ENCODE results near the gene CLDN8.
A peak's percentile ranks its signal among the peaks of the same experiment; 100 is the strongest.

The CLDN8 gene

DNA sequence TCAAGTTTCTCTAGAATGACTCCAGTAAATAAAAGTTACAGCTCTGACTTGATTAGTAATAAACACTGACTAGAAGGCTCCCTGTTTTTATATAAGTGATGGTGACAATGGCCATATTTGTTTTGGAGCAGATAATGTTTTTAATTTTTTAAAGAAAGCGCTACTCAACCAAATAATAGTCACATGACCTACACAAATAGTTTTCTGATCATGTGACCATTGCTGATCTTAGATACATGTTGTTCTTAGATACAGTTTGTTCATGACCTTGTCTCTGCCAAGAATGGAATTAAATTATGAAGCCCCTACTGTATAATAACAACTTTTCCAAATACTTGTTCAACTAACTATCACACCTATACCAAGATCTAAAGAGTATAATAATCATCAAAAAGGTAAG lies 22.3 kb upstream of the CLDN8 start:
- Histone ChIP-seq H3K27ac (ENCODE audit: low read depth, low read length) (no peak overlapping the region), H3K27me3 (ENCODE audit: control insufficient read depth in 5 of 5, insufficient read depth in 4 of 5, low read length in 5 of 5) (no peaks in the 10 kb centered on the region), H3K36me3 (ENCODE audit: control insufficient read depth in 5 of 5, insufficient read depth in 5 of 5, low read length in 5 of 5) (no peaks in the 10 kb centered on the region), H3K4me1 (ENCODE audit: control insufficient read depth in 5 of 5, insufficient read depth in 5 of 5, low read length in 5 of 5) (no peaks in the 10 kb centered on the region), H3K9me3 (ENCODE audit: control insufficient read depth in 5 of 5, low read length in 5 of 5) (no peaks in the 10 kb centered on the region), H3K4me3 (ENCODE audit: low read depth in 1 of 5, low read length in 5 of 5) (no peak overlapping the region), H3K9ac (ENCODE audit: low read length in 5 of 5) (no peak overlapping the region)

DNA sequence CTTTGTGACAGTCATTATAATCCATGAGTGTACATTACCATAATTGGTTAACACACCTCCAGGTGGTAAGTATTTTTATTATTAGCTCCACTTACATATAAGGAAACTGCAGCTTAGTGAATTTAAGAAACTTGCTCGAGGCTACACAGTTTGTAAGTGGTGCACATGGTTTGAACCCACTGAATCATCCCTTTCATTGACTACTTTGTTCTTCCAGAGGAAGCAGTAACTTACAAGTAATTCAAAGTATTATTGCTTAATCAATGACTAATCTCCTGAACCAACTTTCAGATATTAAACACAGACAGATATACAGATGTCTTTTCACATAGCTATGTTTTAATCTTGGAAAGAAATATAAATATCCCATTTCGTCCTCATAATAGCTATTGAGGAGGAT lies 18.7 kb upstream of the CLDN8 start:
- H3K4me1 ChIP-seq (ENCODE audit: control insufficient read depth in 5 of 5, insufficient read depth in 5 of 5, low read length in 5 of 5), result no peaks in the 10 kb centered on the region
- no peak overlapping the region for H3K27ac ChIP-seq (ENCODE audit: low read depth, low read length)
- H3K9me3 ChIP-seq (ENCODE audit: control insufficient read depth in 5 of 5, low read length in 5 of 5), result no peaks in the 10 kb centered on the region
- H3K36me3 ChIP-seq (ENCODE audit: control insufficient read depth in 5 of 5, insufficient read depth in 5 of 5, low read length in 5 of 5), result no peaks in the 10 kb centered on the region
- H3K4me3 ChIP-seq (ENCODE audit: low read depth in 1 of 5, low read length in 5 of 5), result no peak overlapping the region
- no peaks in the 10 kb centered on the region for H3K27me3 ChIP-seq (ENCODE audit: control insufficient read depth in 5 of 5, insufficient read depth in 4 of 5, low read length in 5 of 5)
- no peak overlapping the region for H3K9ac ChIP-seq (ENCODE audit: low read length in 5 of 5)

DNA sequence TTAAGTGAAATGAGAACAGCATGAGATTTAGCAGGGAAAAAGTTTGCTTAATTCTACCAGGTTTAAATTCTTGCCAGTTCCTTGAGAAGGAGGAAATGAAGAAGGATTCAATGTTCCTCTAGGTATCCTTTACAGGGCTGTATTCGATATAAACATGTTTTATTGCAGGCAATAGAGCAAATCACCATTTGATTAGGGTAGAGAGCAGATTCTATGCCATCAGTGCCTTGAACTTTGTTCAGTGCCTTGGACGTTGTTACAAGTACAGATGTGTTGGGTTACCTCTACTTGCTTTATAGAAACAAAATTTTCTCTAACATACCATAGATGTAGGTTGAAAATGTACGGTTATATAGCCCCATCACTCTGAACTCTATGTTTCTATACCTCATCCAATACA lies 18.2 kb upstream of the CLDN8 start:
- Histone ChIP-seq H3K4me1 (ENCODE audit: control insufficient read depth in 5 of 5, insufficient read depth in 5 of 5, low read length in 5 of 5) (no peaks in the 10 kb centered on the region), H3K9me3 (ENCODE audit: control insufficient read depth in 5 of 5, low read length in 5 of 5) (no peaks in the 10 kb centered on the region), H3K9ac (ENCODE audit: low read length in 5 of 5) (no peak overlapping the region), H3K36me3 (ENCODE audit: control insufficient read depth in 5 of 5, insufficient read depth in 5 of 5, low read length in 5 of 5) (no peaks in the 10 kb centered on the region), H3K27ac (ENCODE audit: low read depth, low read length) (peak overlapping the region; percentile 7), H3K27me3 (ENCODE audit: control insufficient read depth in 5 of 5, insufficient read depth in 4 of 5, low read length in 5 of 5) (no peaks in the 10 kb centered on the region), H3K4me3 (ENCODE audit: low read depth in 1 of 5, low read length in 5 of 5) (no peak overlapping the region)

DNA sequence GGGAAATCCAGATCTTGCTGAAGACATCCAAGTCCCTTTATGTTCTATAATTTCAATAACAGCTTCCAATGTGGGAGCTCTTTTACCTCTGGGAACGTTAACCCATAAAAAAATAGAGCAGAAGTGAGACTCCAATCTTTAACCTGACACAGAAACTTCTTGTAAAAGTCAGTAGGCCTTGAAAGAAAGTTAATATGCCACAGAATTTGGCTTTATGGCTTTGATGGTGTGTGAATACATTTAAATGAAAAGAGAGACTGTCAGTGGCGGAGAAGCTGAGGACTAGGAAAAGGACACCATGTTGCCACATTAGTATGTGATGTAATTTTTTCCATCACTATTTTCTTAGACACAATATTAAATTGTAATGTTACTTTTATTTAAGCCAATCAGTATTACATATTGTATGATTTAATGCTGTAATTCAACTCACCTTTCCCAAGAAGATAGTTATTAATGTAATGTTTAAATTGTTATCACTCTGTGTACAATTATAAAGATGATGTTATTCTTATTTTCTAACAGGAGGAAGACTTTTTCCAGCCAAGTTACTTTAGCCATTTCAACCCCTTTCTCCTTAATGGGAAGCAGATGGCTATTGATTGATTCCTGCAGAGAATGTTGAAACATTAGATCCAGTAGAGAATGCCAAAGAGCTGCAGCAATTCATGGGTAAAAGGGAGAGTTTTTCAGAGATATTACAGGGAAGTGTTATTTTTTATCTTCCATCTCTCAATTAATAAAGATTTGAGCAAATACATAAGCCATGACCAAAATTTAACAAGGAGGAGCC lies 17.5 kb upstream of the CLDN8 start:
- Histone ChIP-seq H3K9ac (ENCODE audit: low read length in 5 of 5) (no peak overlapping the region), H3K36me3 (ENCODE audit: control insufficient read depth in 5 of 5, insufficient read depth in 5 of 5, low read length in 5 of 5) (no peaks in the 10 kb centered on the region), H3K4me1 (ENCODE audit: control insufficient read depth in 5 of 5, insufficient read depth in 5 of 5, low read length in 5 of 5) (no peaks in the 10 kb centered on the region), H3K9me3 (ENCODE audit: control insufficient read depth in 5 of 5, low read length in 5 of 5) (no peaks in the 10 kb centered on the region), H3K27ac (ENCODE audit: low read depth, low read length) (peak overlapping the region; percentile 7), H3K27me3 (ENCODE audit: control insufficient read depth in 5 of 5, insufficient read depth in 4 of 5, low read length in 5 of 5) (no peaks in the 10 kb centered on the region), H3K4me3 (ENCODE audit: low read depth in 1 of 5, low read length in 5 of 5) (no peak overlapping the region)

DNA sequence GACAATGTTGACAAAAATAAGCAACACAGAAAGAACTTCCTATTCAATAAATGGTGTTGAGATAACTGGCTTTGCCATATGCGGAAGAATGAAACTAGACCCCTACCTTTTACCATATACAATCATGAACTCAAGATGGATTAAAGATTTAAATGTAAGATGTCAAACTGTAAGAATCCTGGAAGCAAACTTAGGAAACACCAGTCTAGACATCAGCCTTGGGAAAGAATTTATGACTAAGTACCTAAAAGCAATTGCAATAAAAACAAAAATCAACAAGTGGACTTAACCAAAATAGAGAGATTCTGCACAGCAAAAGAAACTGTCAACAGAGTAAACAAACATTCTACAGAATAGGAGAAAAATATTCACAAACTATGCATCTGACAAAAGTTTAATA lies 16.1 kb upstream of the CLDN8 start:
- H3K36me3 ChIP-seq (ENCODE audit: control insufficient read depth in 5 of 5, insufficient read depth in 5 of 5, low read length in 5 of 5), result no peaks in the 10 kb centered on the region
- H3K9me3 ChIP-seq (ENCODE audit: control insufficient read depth in 5 of 5, low read length in 5 of 5), result peaks cover 0 to 3% (median 0%) of the 10 kb centered on the region in 5 donors
- no peak overlapping the region for H3K27ac ChIP-seq (ENCODE audit: low read depth, low read length)
- peaks cover 5 to 12% (median 11%) of the 10 kb centered on the region in 5 donors for H3K4me1 ChIP-seq (ENCODE audit: control insufficient read depth in 5 of 5, insufficient read depth in 5 of 5, low read length in 5 of 5)
- no peaks in the 10 kb centered on the region for H3K27me3 ChIP-seq (ENCODE audit: control insufficient read depth in 5 of 5, insufficient read depth in 4 of 5, low read length in 5 of 5)
- H3K9ac ChIP-seq (ENCODE audit: low read length in 5 of 5), result no peak overlapping the region
- no peak overlapping the region for H3K4me3 ChIP-seq (ENCODE audit: low read depth in 1 of 5, low read length in 5 of 5)

DNA sequence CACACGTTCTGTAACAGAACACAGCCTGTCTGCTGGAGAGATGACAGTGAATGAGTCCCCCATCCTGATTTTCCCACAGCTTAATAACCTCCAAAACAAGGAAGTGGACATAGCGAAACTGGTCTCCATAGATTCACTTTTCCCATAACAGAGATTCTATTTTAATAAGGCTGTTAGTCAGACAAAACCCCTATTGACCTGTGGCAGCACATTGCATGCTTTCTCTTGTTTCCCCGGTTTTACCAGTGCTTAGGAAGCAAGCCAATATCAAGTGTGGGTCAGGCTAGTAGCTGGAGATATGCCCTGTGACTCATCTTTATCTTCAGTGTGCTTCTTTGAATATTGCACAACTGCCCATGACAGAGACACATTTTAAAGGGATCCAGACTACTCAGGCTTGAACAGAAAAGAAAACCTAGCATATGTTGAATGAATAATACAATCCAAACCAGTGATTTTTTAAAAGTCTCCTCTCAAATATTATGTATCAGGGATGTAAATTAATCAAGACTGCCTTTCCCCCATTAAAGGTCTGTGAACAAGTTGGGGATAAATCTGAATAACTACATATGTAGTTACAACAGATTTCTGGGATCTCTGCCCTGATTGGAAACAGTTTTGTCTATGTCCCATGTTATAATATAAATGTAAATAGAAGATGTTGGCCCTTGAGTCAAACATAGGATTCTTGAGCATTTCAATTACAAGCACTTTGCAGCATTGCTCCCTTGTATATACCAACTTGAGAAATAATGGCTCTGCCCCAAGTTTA lies 11.9 kb upstream of the CLDN8 start:
- Histone ChIP-seq H3K27ac (ENCODE audit: low read depth, low read length) (peak overlapping the region; percentile 3), H3K4me1 (ENCODE audit: control insufficient read depth in 5 of 5, insufficient read depth in 5 of 5, low read length in 5 of 5) (peaks cover 5 to 14% (median 12%) of the 10 kb centered on the region in 5 donors), H3K4me3 (ENCODE audit: low read depth in 1 of 5, low read length in 5 of 5) (no peak overlapping the region), H3K27me3 (ENCODE audit: control insufficient read depth in 5 of 5, insufficient read depth in 4 of 5, low read length in 5 of 5) (no peaks in the 10 kb centered on the region), H3K9ac (ENCODE audit: low read length in 5 of 5) (peak overlapping the region in 1 of 5 donors; percentile 96), H3K9me3 (ENCODE audit: control insufficient read depth in 5 of 5, low read length in 5 of 5) (peaks cover 0 to 3% (median 0%) of the 10 kb centered on the region in 5 donors), H3K36me3 (ENCODE audit: control insufficient read depth in 5 of 5, insufficient read depth in 5 of 5, low read length in 5 of 5) (no peaks in the 10 kb centered on the region)

DNA sequence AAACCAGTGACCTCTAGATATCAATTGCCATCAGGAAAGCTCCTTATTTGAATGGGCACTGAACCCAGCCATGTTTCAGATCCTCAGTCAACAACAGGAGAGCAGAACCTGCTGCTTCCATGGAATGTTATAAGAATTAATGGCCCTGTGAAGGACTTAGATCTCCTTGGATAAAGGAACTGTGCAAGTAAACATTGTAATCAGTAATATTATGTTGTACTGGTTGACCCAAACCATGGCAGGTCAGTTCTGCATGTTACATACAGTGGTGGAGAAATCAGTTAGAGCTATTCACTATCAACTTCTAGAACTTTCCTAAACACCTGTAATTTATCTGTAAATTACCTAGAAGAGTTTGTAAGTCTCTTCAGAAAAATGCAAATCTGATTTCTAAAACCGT lies 11.2 kb upstream of the CLDN8 start:
- Histone ChIP-seq H3K4me3 (ENCODE audit: low read depth in 1 of 5, low read length in 5 of 5) (no peak overlapping the region), H3K27ac (ENCODE audit: low read depth, low read length) (peak overlapping the region; percentile 3), H3K36me3 (ENCODE audit: control insufficient read depth in 5 of 5, insufficient read depth in 5 of 5, low read length in 5 of 5) (no peaks in the 10 kb centered on the region), H3K27me3 (ENCODE audit: control insufficient read depth in 5 of 5, insufficient read depth in 4 of 5, low read length in 5 of 5) (no peaks in the 10 kb centered on the region), H3K9ac (ENCODE audit: low read length in 5 of 5) (no peak overlapping the region), H3K4me1 (ENCODE audit: control insufficient read depth in 5 of 5, insufficient read depth in 5 of 5, low read length in 5 of 5) (peaks cover 5 to 14% (median 12%) of the 10 kb centered on the region in 5 donors), H3K9me3 (ENCODE audit: control insufficient read depth in 5 of 5, low read length in 5 of 5) (peaks cover 0 to 3% (median 0%) of the 10 kb centered on the region in 5 donors)

DNA sequence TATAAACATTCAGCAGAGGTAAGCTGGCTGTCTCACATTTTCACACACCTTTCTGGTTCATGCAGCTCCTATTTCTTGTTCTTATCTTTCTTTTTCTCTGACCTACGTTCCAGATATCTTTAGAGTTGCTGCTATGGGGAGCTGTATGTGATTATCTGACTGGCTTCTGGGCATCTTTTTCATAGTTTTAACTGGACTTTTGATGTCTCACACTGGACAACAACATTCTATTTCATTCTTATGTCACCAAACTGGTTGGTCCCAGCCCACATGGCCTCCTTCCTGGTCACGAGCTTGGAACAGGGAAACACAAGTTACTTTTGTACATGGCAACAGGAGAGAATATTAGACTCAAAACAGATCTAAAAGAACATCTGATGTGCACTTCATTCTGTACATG lies 7.7 kb upstream of the CLDN8 start:
- Histone ChIP-seq H3K4me1 (ENCODE audit: control insufficient read depth in 5 of 5, insufficient read depth in 5 of 5, low read length in 5 of 5) (peaks cover 5 to 14% (median 12%) of the 10 kb centered on the region in 5 donors), H3K27me3 (ENCODE audit: control insufficient read depth in 5 of 5, insufficient read depth in 4 of 5, low read length in 5 of 5) (no peaks in the 10 kb centered on the region), H3K36me3 (ENCODE audit: control insufficient read depth in 5 of 5, insufficient read depth in 5 of 5, low read length in 5 of 5) (no peaks in the 10 kb centered on the region), H3K9ac (ENCODE audit: low read length in 5 of 5) (no peak overlapping the region), H3K27ac (ENCODE audit: low read depth, low read length) (no peak overlapping the region), H3K4me3 (ENCODE audit: low read depth in 1 of 5, low read length in 5 of 5) (no peak overlapping the region), H3K9me3 (ENCODE audit: control insufficient read depth in 5 of 5, low read length in 5 of 5) (peaks cover 0 to 3% (median 0%) of the 10 kb centered on the region in 5 donors)

DNA sequence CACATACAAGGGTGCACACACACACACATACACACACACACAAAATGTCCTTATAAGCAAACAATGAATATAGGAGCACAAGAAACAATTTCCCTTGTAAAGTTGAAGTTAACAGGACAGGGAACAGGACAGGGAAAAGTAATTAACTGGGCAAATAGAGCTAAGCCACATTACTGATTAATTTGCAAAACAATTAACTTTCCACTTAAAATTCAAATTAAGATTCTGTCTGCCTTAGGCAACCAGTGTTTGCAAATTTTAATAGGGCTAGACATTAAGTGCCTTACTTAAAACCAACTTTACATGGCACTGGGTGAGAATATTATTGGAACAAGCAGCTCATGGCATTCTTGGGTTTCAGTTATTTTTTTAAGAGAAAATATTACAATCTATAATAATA lies 6.8 kb upstream of the CLDN8 start:
- H3K4me3 ChIP-seq (ENCODE audit: low read depth in 1 of 5, low read length in 5 of 5), result no peak overlapping the region
- H3K9ac ChIP-seq (ENCODE audit: low read length in 5 of 5), result no peak overlapping the region
- peaks cover 0 to 8% (median 6%) of the 10 kb centered on the region in 5 donors for H3K4me1 ChIP-seq (ENCODE audit: control insufficient read depth in 5 of 5, insufficient read depth in 5 of 5, low read length in 5 of 5)
- no peak overlapping the region for H3K27ac ChIP-seq (ENCODE audit: low read depth, low read length)
- H3K9me3 ChIP-seq (ENCODE audit: control insufficient read depth in 5 of 5, low read length in 5 of 5), result peaks cover 0 to 2% (median 0%) of the 10 kb centered on the region in 5 donors
- H3K36me3 ChIP-seq (ENCODE audit: control insufficient read depth in 5 of 5, insufficient read depth in 5 of 5, low read length in 5 of 5), result no peaks in the 10 kb centered on the region
- H3K27me3 ChIP-seq (ENCODE audit: control insufficient read depth in 5 of 5, insufficient read depth in 4 of 5, low read length in 5 of 5), result no peaks in the 10 kb centered on the region

DNA sequence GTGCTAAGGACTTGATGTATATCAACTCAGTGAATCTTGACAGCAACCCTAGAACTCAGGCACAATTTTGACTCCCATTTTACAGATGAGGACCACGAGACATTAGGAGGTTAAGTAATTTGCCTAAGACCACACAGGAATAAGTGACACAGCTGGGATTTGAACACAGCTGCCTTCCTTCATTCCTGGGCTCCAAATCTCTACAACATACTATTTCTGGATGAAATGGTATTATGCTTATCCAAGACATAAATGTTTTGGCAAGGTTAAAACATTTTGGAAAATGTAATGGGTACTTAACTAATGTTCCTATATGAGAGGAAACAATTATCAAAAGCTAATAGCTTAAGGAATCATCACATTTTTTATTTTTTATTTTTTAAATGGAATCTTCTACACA lies 4.8 kb downstream of the CLDN8 start:
- no peak overlapping the region for H3K9ac ChIP-seq (ENCODE audit: low read length in 5 of 5)
- H3K4me3 ChIP-seq (ENCODE audit: low read depth in 1 of 5, low read length in 5 of 5), result no peak overlapping the region
- H3K27ac ChIP-seq (ENCODE audit: low read depth, low read length), result no peak overlapping the region
- H3K9me3 ChIP-seq (ENCODE audit: control insufficient read depth in 5 of 5, low read length in 5 of 5), result no peaks in the 10 kb centered on the region
- H3K27me3 ChIP-seq (ENCODE audit: control insufficient read depth in 5 of 5, insufficient read depth in 4 of 5, low read length in 5 of 5), result no peaks in the 10 kb centered on the region
- H3K36me3 ChIP-seq (ENCODE audit: control insufficient read depth in 5 of 5, insufficient read depth in 5 of 5, low read length in 5 of 5), result no peaks in the 10 kb centered on the region
- H3K4me1 ChIP-seq (ENCODE audit: control insufficient read depth in 5 of 5, insufficient read depth in 5 of 5, low read length in 5 of 5), result peaks cover 0 to 7% (median 0%) of the 10 kb centered on the region in 5 donors
